GM18511 (cell line): ENCODE data around the gene PCDHB5.
"Not testable (repeated sequence)": the region's sequence is repeated elsewhere in the genome, so short reads cannot be mapped to it uniquely, and the experiment has no call there.

Experiments used
- ATAC-seq: cut with Tn5 transposase; IDR thresholded peaks from one replicate; pipeline ENCODE4 v1.9.1; 2021; ENCODE audit warnings: mild to moderate bottlenecking, moderate library complexity; ENCODE audit not compliant: unreplicated experiment

The PCDHB5 gene

GRCh38 chr5:141151632-141152031 lies 16.6 kb downstream of the PCDHB5 start:
- not testable (repeated sequence) for ATAC-seq

GRCh38 chr5:141152096-141152495 lies 17.1 kb downstream of the PCDHB5 start:
- not testable (repeated sequence) for ATAC-seq

- no peak for ATAC-seq
These were observed 20.8 kb downstream of the PCDHB5 start for GRCh38 chr5:141155540-141156374.

- ATAC-seq: not testable (repeated sequence)
These were observed 22.4 kb downstream of the PCDHB5 start for GRCh38 chr5:141157356-141157755.

- ATAC-seq: not testable (repeated sequence)
These were observed 22.9 kb downstream of the PCDHB5 start for GRCh38 chr5:141157901-141158300.

- ATAC-seq: no peak
These were observed 37.6 kb downstream of the PCDHB5 start, which contains the start of gene PCDHB7 for GRCh38 chr5:141172381-141173204. TSS of gene PCDHB7 (plus strand) at chr5:141172644. CDS start at chr5:141172836, 192 bp downstream.

GRCh38 chr5:141174291-141175104 lies 39.5 kb downstream of the PCDHB5 start:
- not testable (repeated sequence) for ATAC-seq

GRCh38 chr5:141175933-141176332 lies 40.9 kb downstream of the PCDHB5 start:
- no peak for ATAC-seq

- not testable (repeated sequence) for ATAC-seq
These were observed 42.7 kb downstream of the PCDHB5 start, which contains the start of gene PCDHB8 for GRCh38 chr5:141177577-141178191. TSS of gene PCDHB8 (plus strand) at chr5:141177790. CDS start at chr5:141178035, 245 bp downstream.

- ATAC-seq: not testable (repeated sequence)
These were observed 44.4 kb downstream of the PCDHB5 start for GRCh38 chr5:141179371-141179770.

GRCh38 chr5:141179876-141180275 lies 44.9 kb downstream of the PCDHB5 start:
- ATAC-seq: not testable (repeated sequence)

GRCh38 chr5:141180313-141180712 lies 45.3 kb downstream of the PCDHB5 start:
- no peak for ATAC-seq

- no peak for ATAC-seq
These were observed 47.2 kb downstream of the PCDHB5 start, which contains the start of gene PCDHB16 for GRCh38 chr5:141182248-141182647. TSS of gene PCDHB16 (plus strand) at chr5:141182387. CDS start at chr5:141182560, 173 bp downstream.

GRCh38 chr5:141184117-141184855 lies 49.3 kb downstream of the PCDHB5 start:
- not testable (repeated sequence) for ATAC-seq

GRCh38 chr5:141186897-141187512 lies 52.0 kb downstream of the PCDHB5 start, which contains the start of gene PCDHB9:
TSS of gene PCDHB9 (plus strand) at chr5:141187161. CDS start at chr5:141187319, 158 bp downstream.
- ATAC-seq: no peak
